IPS-NIHi11 (cell line): ENCODE results near the gene C11orf68.
"Not testable (repeated sequence)": the region's sequence is repeated elsewhere in the genome, so short reads cannot be mapped to it uniquely, and the experiment has no call there.

ENCODE experiments used
- DNase-seq: peaks from one replicate; pipeline ENCODE4 v3.0.0; 2012; ENCODE audit warnings: mixed read lengths, low spot score

Gene C11orf68

GRCh38 chr11:65918211-65919140 is at the start of gene C11orf68:
Gene C11orf68 (minus strand): TSS chr11:65919062. CDS start chr11:65919031, 31 bp downstream.
- no peak for DNase-seq

GRCh38 chr11:65967329-65967934 is 48.6 kb upstream of the C11orf68 start:
- DNase-seq, result no peak

GRCh38 chr11:65965986-65966762 is 47.3 kb upstream of the C11orf68 start:
- DNase-seq, result no peak

GRCh38 chr11:65964906-65965305 is 46.0 kb upstream of the C11orf68 start:
- no peak for DNase-seq

GRCh38 chr11:65962141-65962564 is 43.3 kb upstream of the C11orf68 start:
- DNase-seq, result no peak

GRCh38 chr11:65961267-65962140 is 42.6 kb upstream of the C11orf68 start, which contains the start of gene SART1:
Gene SART1 (plus strand): TSS chr11:65961734. CDS start chr11:65961781, 47 bp downstream.
- peak; percentile 100 for DNase-seq

GRCh38 chr11:65960824-65961266 is 42.0 kb upstream of the C11orf68 start:
- DNase-seq, result no peak

GRCh38 chr11:65958774-65959420 is 40.0 kb upstream of the C11orf68 start:
- DNase-seq, result no peak

GRCh38 chr11:65958291-65958690 is 39.4 kb upstream of the C11orf68 start:
- no peak for DNase-seq

- DNase-seq, result no peak
Measured at GRCh38 chr11:65954771-65955170, 35.9 kb upstream of the C11orf68 start.

GRCh38 chr11:65953471-65953870 is 34.6 kb upstream of the C11orf68 start:
- no peak for DNase-seq

GRCh38 chr11:65952052-65952521 is 33.2 kb upstream of the C11orf68 start:
- DNase-seq, result no peak

- not testable (repeated sequence) for DNase-seq
Measured at GRCh38 chr11:65951641-65952040, 32.8 kb upstream of the C11orf68 start.

GRCh38 chr11:65950711-65951110 is 31.8 kb upstream of the C11orf68 start:
- not testable (repeated sequence) for DNase-seq

GRCh38 chr11:65947603-65948125 is 28.8 kb upstream of the C11orf68 start:
- DNase-seq, result no peak

GRCh38 chr11:65947133-65947532 is 28.3 kb upstream of the C11orf68 start:
- DNase-seq, result peak; percentile 42

- no peak for DNase-seq
Measured at GRCh38 chr11:65946655-65947054, 27.8 kb upstream of the C11orf68 start.

GRCh38 chr11:65945941-65946558 is 27.2 kb upstream of the C11orf68 start:
- DNase-seq, result peak; percentile 47

GRCh38 chr11:65945430-65945911 is 26.6 kb upstream of the C11orf68 start, which contains the start of gene TSGA10IP:
Gene TSGA10IP (plus strand): TSS chr11:65945480. CDS start chr11:65945676, 196 bp downstream.
- DNase-seq, result peak; percentile 82
